ENCODE data around the gene RAB1A.
"Not testable (repeated sequence)": the region's sequence is repeated elsewhere in the genome, so short reads cannot be mapped to it uniquely, and the experiment has no call there.

GRCh38 chr2:65132930-65133329, 3.0 kb upstream of the RAB1A start:
- TF ChIP-seq CTCF (conservative IDR thresholded peaks at IDR 0.05; ENCODE audit: low read depth, low read length); EZH2 (IDR thresholded peaks at IDR 0.05; ENCODE audit: borderline replicate concordance, low read depth, low read length, poor library complexity, severe bottlenecking): not testable (repeated sequence)

Measured in A673 (cell line).